CD4-positive, alpha-beta T cell treated with Interleukin-2 at 100 ng/mL for 4 hours (primary cell): ENCODE data around the gene IFT122.
A peak's percentile ranks its signal among the peaks of the same experiment; 100 is the strongest.
"Not testable (repeated sequence)": the region's sequence is repeated elsewhere in the genome, so short reads cannot be mapped to it uniquely, and the experiment has no call there.

Source experiments
- DNase-seq: peaks from one replicate; pipeline ENCODE4 v3.0.0-alpha.2; 2020; ENCODE audit warnings: low spot score

Gene IFT122

GRCh38 chr3:129474984-129475804 lies 35.2 kb downstream of the IFT122 start:
- DNase-seq, result no peak

- DNase-seq, result no peak
These were observed 35.8 kb downstream of the IFT122 start for GRCh38 chr3:129475863-129476262.

DNA sequence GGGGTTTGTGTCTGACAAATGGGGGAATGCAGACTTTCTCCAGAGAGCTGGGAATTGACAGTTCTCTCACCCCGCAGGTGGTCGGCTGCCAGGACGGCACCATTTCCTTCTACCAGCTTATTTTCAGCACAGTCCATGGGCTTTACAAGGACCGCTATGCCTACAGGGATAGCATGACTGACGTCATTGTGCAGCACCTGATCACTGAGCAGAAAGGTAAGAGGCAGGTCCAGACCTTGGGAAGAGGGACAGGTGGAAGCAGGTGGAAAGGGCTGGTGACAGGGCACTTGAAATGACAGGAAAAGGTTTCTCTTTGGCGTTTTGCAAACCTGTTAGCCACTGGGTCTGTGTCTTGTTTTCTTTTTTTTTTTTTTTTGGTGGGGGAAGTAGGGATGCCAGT lies 36.6 kb downstream of the IFT122 start:
- no peak for DNase-seq

- DNase-seq, result not testable (repeated sequence)
These were observed 41.3 kb downstream of the IFT122 start for GRCh38 chr3:129481225-129481765.

DNA sequence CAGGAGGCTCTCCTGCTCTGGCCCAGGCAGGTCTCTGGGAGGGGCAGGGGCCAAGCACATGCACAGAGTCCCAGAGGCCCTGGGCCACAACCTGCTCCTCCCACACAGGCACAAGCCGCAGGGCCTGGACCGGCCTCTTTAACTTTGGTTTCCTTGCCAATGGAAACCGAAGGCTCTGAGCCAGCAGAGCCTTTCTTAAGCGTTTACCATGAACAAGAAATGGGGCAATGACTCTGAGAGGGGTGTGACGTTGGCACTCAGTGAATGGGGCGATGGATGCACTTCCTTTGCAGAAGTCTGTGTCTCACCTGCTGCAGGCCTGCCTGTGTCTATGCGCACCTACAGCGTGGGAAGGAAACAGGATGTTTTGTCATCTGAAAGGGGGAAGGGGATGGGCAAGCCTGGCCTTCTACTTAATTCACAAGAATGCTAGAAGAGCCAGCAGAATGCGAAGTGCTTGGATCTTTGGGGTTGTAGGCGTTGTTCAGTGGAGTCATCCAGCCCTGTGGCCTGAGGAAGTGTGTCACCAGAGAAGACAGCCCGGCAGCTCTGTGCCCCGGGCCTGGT lies 41.8 kb downstream of the IFT122 start:
- peak; percentile 34 for DNase-seq

DNA sequence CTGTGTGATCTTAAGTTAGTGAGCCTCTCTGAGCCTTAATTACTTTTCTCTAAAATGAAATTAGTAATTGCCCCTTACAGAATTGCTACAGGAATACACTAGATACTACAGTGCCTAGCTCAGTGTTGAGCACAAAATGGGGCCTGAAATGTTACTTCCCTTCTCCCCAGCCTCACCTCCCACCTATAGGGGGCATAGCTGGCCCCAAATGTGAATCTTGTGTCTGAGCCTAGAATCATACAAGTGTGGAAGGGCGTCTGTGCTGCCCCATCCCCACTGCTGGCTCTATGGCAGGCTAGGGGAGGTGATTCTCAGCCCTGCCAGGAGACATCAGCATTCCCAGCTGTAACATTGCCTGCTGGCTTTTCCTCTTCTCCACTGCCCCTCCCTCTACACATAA lies 42.7 kb downstream of the IFT122 start:
- no peak for DNase-seq

DNA sequence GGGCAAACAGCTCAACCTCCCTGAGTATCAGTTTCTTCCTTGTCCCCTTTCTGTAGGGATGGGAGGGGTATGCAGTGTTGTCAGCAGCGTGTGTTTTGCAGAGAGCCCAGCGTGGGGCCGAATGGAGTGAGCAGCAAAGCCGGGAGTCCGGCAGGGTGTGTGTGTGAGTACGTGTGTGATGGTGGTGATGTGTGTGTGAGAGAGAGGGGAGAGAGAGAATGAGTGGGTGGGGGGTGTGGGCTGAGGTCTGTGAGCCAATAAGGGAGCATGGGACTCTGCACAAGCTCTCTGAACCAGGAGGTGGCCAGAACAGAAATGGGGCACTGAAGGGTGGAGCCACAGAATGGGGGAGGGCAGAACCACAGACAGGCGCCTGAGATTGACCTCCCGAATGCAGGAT lies 43.8 kb downstream of the IFT122 start:
- no peak for DNase-seq

DNA sequence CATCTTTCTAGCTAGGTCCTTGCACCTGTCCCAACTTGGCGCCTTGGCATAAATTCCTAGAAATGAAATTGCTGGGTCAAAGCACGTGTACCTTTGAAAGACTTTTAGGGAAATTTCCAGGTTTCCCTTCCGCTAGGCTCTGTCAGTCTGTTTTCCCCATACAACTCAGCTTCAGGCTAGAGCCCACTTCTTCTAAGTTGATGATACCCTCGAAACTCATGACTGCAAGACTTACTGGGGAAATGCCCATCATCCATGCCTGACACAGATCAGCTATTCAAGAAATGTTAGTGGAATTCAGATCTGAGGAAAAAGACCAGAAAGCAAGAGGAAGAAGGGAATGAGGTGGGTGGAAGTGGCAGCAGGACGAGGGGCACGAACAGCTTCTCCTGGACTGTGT lies 45.1 kb downstream of the IFT122 start:
- not testable (repeated sequence) for DNase-seq

DNA sequence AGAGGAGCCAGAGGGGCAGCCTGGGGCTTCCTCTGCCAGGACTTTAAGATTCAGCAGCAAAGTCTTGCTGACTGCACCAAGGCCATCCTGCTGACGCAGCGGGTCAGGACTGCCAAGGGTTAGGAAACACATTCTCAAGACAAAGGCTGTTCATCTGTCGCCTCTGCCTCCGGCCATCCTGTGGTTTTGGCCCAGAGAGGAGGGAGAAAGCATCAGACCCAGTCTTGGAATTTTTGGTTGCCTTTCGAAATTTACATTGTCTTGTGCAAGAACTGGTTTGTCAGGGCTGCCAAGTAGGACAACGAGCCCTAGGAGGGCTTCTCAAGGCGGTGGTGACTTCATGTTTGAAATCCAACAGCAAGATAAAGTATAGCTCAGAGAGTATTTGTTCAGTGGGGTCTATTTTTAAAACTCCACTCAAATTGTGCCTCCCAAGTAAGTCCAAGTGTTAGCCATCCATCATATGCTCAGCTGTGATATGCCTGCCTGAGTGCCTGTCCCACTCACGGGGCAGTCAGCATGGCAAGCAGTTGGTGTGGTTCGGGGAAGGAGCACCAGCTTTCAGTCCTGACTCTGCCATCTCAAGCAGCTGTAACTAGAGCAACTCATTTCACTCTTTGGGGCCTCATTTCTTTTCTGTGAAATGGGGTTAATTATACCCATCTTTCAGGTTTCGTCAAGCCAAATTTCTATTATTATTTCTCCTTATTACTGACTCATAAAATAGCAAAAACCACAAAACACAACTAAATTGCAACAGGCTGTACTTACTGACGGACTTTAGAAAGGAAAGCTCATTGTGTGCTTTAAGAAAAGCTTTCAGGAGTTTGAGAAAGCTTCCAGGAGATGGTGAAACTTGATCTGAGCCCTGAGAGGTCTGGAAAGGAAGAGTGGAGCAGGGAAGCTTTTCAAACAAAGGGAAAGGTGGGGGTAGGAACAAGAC lies 46.0 kb downstream of the IFT122 start:
- no peak for DNase-seq

DNA sequence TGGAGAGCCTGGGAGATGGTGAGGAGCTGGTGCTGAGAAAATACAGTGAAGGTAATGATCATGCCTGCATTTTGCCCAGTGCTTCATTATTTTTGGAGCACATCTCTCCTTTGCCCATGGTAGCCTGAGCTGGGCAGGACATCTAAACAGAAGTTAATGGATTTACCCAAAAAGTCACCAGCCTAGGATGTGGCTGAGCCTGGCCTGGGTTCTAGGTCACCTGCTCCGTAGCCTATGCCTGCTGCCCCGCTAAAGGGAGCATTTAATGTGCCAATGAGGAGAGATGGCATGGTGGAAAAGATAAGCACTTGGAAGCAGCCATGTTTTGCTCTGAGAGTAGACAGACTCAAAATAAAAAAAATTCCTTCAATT lies 46.6 kb downstream of the IFT122 start:
- DNase-seq, result no peak

DNA sequence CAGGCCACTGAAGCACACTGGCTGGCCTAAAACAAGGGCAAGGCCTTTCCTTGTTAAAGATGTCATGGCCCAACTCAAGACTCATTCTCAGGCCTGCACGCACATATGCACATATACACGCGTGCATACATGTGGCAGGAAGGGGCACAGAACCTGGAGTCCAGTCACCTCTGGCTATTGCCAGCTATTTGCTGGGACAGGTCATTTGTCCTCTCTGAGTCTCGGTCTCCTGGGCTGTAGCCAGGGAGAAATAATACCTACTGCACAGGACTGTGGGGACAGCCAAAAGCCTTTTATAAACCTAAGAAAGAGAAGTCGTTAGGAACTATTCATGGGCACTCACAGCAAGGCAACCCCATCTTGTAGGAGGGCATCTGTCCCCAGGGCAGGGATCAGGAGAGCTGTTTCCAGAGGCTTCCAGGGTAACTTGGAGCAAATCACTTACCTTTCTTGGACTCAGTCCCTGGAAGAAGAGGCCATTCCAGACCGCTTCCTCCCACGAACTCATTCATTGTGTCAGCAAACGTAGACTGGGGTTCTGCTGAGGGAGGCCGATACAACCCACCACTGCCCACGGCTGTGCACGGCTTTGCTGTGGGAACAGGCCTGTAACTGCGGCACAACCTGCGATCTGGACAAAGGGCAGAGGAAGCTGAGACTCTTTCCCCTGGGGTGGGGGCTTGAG lies 47.3 kb downstream of the IFT122 start:
- DNase-seq, result no peak

- DNase-seq, result not testable (repeated sequence)
These were observed 47.9 kb downstream of the IFT122 start for GRCh38 chr3:129487868-129488335.

- DNase-seq, result not testable (repeated sequence)
These were observed 49.2 kb downstream of the IFT122 start for GRCh38 chr3:129489258-129489657.

DNA sequence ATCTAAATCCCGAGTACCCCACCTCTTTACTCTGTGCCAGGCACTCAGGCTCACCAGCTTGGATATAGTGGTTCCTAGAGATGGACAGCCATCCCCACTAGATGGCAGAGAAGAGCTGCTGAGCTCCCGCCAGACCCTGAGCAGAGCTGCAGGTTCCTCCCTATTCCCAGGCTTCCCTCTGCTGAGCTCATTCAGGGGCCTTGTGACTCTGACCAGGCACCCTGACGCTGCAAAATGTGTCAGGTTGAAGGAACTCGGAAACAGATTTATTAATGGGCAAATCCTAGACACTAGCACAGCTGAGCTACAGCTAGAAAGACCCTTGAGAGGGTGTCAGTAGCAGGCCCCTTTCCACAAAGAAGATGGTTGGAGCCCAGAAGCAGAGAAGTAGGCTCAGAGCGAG lies 50.2 kb downstream of the IFT122 start:
- DNase-seq, result peak; percentile 58

- not testable (repeated sequence) for DNase-seq
These were observed 51.1 kb downstream of the IFT122 start for GRCh38 chr3:129491077-129491476.

DNA sequence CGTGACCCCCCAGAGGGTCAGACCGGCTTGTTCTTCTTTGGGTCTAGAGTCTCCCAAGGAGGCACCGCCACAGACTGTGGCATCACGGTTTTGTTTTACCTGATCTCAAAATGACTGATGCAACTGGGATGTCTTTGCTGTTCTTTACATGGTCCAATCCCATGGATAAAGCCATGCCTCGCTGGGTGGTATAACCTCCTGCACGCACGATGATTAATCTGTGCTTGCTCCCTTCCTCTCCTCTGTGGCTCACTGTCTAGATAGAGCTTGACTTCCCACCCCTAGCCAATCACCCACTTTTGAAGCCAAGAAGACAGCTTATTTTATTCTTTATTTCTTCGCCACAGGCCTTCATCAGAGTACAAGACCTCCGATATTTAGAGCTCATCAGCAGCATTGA lies 51.8 kb downstream of the IFT122 start:
- no peak for DNase-seq

GRCh38 chr3:129492691-129493090 lies 52.7 kb downstream of the IFT122 start:
- DNase-seq, result no peak

- no peak for DNase-seq
These were observed 53.2 kb downstream of the IFT122 start for GRCh38 chr3:129493206-129493605.

DNA sequence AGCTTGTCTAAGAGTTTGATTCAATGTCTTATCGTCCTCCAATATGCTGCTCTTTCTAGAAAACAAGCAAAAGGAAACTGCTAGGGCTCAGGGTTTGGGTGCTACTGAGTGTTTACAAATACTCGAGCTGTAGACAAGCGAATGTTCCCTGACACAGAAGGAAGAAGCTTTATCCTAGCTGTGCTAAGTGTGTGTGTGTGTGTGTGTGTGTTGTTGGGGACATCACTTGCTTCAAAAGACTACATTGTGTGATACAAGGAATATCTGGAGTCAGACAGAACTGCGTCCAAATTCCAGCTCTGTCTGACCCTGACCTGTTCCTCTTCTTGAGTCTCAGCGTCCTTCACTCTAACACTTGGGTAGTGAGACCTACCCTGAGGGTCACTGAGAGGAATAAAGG lies 54.5 kb downstream of the IFT122 start:
- DNase-seq, result not testable (repeated sequence)

GRCh38 chr3:129495006-129495639 lies 55.1 kb downstream of the IFT122 start:
- DNase-seq, result not testable (repeated sequence)

DNA sequence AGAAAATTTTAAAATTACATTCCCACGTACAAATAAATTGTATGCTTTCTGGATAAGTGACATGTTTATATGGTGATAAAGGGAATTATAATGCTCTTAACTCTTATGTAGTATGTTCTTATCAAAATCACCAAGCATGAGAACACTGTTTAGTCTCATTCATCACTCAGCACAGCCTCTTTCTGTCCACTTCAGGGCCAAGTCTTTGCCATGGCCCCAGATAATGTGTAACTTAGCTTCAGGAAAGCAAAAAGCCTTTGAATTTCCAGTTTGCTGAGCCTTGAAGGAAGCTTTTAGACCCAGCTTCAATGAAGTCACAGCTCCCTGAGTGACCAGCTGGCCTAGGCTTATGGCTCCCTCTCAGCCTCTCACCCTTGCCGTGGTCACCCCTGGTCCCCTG lies 57.9 kb downstream of the IFT122 start:
- not testable (repeated sequence) for DNase-seq
